ENCODE results near the gene C5orf58.
A peak's percentile ranks its signal among the peaks of the same experiment; 100 is the strongest.

Gene C5orf58

DNA sequence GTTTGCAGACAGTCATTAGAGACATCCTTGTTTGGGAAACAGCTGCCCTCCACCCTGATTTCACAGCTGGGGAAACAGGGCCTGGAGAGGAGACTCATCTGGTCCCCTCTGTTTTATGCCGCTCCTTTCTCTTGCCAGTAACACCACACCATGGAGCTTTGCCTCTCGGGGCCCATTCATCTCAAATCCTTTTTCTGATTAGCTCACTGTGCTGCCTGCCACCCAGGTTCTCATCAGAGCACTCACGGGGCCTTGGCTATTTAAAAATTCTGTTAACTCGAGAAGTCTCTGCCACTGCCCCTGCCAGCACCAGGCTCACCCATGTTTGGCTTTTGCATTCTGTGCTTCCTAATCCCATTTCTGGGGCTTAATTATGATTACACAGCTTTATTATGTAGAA is 36.8 kb upstream of the C5orf58 start:
- Histone ChIP-seq H3K27ac (ENCODE audit: extremely low read depth, low read depth, low read length) (no peak overlapping the region), H3K4me1 (ENCODE audit: control insufficient read depth, insufficient read depth, low read length) (no peaks in the 10 kb centered on the region), H3K4me3 (ENCODE audit: low read depth, low read length) (no peak overlapping the region), H3K9me3 (ENCODE audit: control insufficient read depth, insufficient read depth, low read depth, low read length) (no peaks in the 10 kb centered on the region), H3K36me3 (ENCODE audit: control insufficient read depth in 2 of 2, insufficient read depth in 1 of 2, low read length in 2 of 2) (no peaks in the 10 kb centered on the region)
- ChIA-PET CTCF (interaction anchor here (3.7 kb wide), 1 partner anchor 11 kb away, joined by 27 read pairs; no protein-coding TSS in a partner anchor), POLR2A (no interaction called here)
- TF ChIP-seq GLI2 (tag by site-specific recombination; IDR thresholded peaks at IDR 0.05; ENCODE audit: borderline replicate concordance, low read depth) (no peak), ZNF560 (tag by site-specific recombination; IDR thresholded peaks at IDR 0.05; ENCODE audit: borderline replicate concordance) (no peak), ZIC2 (tag by site-specific recombination; IDR thresholded peaks at IDR 0.05) (0 out of 2 replicates have a peak, but pooled peaks have one; percentile 8), ZNF157 (tag by site-specific recombination; IDR thresholded peaks at IDR 0.05) (no peak)
- TF ChIP-seq, protein P1, sequence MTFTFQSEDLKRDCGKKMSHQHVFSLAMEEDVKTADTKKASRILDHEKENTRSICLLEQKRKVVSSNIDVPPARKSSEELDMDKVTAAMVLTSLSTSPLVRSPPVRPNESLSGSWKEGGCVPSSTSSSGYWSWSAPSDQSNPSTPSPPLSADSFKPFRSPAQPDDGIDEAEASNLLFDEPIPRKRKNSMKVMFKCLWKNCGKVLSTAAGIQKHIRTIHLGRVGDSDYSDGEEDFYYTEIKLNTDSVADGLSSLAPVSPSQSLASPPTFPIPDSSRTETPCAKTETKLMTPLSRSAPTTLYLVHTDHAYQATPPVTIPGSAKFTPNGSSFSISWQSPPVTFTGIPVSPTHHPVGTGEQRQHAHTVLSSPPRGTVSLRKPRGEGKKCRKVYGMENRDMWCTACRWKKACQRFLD (tag by site-specific recombination; IDR thresholded peaks at IDR 0.05), result no peak

DNA sequence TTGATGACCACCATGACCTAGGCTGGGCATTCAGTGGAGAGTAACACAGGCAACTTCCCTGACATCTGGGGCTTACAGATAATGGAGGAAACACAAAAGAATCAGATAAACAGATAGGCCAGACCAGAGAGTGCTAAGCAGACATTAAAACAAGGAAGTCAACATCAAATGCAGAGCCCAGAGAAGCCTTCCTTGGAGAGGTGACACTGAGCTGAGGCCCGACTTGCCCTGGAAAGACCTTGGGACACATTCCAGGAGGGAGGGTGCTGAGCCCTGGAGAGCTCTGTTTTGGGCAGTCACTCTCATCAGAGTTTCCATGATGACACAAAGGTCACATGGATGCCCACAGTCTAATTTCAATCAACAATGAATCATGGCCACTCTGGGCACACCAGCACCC is 31.9 kb upstream of the C5orf58 start:
- no peaks in the 10 kb centered on the region for H3K36me3 ChIP-seq (ENCODE audit: control insufficient read depth in 2 of 2, insufficient read depth in 1 of 2, low read length in 2 of 2)
- no peak overlapping the region for H3K4me3 ChIP-seq (ENCODE audit: low read depth, low read length)
- TF ChIP-seq ZNF16 (tag by site-specific recombination; IDR thresholded peaks at IDR 0.05; ENCODE audit: low read depth) (no peak), KLF1 (tag by site-specific recombination; IDR thresholded peaks at IDR 0.05) (no peak)
- H3K9me3 ChIP-seq (ENCODE audit: control insufficient read depth, insufficient read depth, low read depth, low read length), result no peaks in the 10 kb centered on the region
- H3K4me1 ChIP-seq (ENCODE audit: control insufficient read depth, insufficient read depth, low read length), result no peaks in the 10 kb centered on the region
- ChIA-PET POLR2A (no interaction called here), CTCF (interaction anchor here (1.3 to 1.8 kb wide), 2 partner anchors 15 to 130 kb away, joined by 5 to 10 read pairs; no protein-coding TSS in a partner anchor)
- H3K27ac ChIP-seq (ENCODE audit: extremely low read depth, low read depth, low read length), result no peak overlapping the region

DNA sequence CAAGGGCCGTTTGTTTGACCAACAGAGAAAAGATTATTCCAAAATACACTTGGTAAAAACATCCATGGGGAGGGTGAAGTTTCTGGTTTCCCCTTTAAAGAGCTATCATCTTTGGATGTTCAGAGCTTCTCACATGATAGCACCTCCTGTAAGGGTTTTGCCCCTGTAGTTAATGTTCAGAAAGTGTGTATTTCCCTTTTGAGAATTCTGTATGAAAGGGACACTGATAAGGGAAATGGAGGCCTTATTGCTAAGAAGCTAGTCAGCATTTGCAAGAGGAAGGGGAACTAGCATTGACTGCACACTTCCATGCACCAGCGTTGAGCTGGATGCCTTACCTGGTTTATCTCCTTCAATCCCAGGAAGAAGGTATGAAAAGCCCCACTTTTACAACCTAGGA is 31.5 kb upstream of the C5orf58 start:
- Histone ChIP-seq H3K9me3 (ENCODE audit: control insufficient read depth, insufficient read depth, low read depth, low read length) (no peaks in the 10 kb centered on the region), H3K4me1 (ENCODE audit: control insufficient read depth, insufficient read depth, low read length) (no peaks in the 10 kb centered on the region), H3K36me3 (ENCODE audit: control insufficient read depth in 2 of 2, insufficient read depth in 1 of 2, low read length in 2 of 2) (no peaks in the 10 kb centered on the region), H3K4me3 (ENCODE audit: low read depth, low read length) (no peak overlapping the region), H3K27ac (ENCODE audit: extremely low read depth, low read depth, low read length) (no peak overlapping the region)
- no peak for TF ChIP-seq ZNF140 (tag by site-specific recombination; IDR thresholded peaks at IDR 0.05)
- no peak for TF ChIP-seq ZNF133 (tag by site-specific recombination; IDR thresholded peaks at IDR 0.05)
- TF ChIP-seq, protein P2, sequence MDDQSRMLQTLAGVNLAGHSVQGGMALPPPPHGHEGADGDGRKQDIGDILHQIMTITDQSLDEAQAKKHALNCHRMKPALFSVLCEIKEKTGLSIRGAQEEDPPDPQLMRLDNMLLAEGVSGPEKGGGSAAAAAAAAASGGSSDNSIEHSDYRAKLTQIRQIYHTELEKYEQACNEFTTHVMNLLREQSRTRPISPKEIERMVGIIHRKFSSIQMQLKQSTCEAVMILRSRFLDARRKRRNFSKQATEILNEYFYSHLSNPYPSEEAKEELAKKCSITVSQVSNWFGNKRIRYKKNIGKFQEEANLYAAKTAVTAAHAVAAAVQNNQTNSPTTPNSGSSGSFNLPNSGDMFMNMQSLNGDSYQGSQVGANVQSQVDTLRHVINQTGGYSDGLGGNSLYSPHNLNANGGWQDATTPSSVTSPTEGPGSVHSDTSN (CRISPR knock-in tag; IDR thresholded peaks at IDR 0.05), result no peak
- TF ChIP-seq ZNF747 (tag by site-specific recombination; IDR thresholded peaks at IDR 0.05), result no peak
- ChIA-PET POLR2A (no interaction called here), CTCF (interaction anchor here (1.3 to 1.8 kb wide), 3 partner anchors 15 to 130 kb away, joined by 4 to 10 read pairs (median 5); no protein-coding TSS in a partner anchor)

DNA sequence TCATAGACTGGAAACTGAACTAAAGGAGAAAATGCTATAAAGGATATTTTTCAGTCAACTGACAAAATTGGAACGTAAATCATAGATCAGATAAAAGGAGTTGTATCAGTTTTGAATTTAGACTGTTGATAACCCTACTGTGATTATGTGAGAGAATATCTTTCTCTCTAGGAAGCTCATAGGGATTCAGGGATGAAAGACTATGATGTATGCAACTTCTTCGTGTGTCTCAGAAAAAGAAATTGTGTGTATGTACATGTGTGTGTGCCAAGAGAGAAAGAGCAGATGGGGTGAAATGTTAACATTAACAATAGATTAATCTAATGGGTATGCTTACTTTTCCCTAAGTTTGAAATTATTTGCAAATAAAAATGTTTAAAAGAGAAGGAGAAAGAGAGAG is 30.7 kb upstream of the C5orf58 start:
- Histone ChIP-seq H3K27ac (ENCODE audit: extremely low read depth, low read depth, low read length) (no peak overlapping the region), H3K36me3 (ENCODE audit: control insufficient read depth in 2 of 2, insufficient read depth in 1 of 2, low read length in 2 of 2) (no peaks in the 10 kb centered on the region), H3K9me3 (ENCODE audit: control insufficient read depth, insufficient read depth, low read depth, low read length) (no peaks in the 10 kb centered on the region), H3K4me3 (ENCODE audit: low read depth, low read length) (no peak overlapping the region), H3K4me1 (ENCODE audit: control insufficient read depth, insufficient read depth, low read length) (no peaks in the 10 kb centered on the region)
- TF ChIP-seq ZFP3 (tag by site-specific recombination; IDR thresholded peaks at IDR 0.05; ENCODE audit: low read depth) (no peak), ZNF654 (tag by site-specific recombination; IDR thresholded peaks at IDR 0.05; ENCODE audit: low read depth) (no peak), ZNF548 (tag by site-specific recombination; IDR thresholded peaks at IDR 0.05) (no peak)
- ChIA-PET POLR2A (no interaction called here), CTCF (interaction anchor here (0.7 to 1.5 kb wide), 4 partner anchors 14 to 49 kb away, joined by 3 to 5 read pairs (median 4); no protein-coding TSS in a partner anchor)
